Testis (tissue), 2 donors: Measurements from ENCODE around the gene SNX14.
"Not testable (repeated sequence)": the region's sequence is repeated elsewhere in the genome, so short reads cannot be mapped to it uniquely, and the experiment has no call there.

ENCODE experiments used
- POLR2A ChIP-seq: fragments of 450-650 bp; IDR thresholded peaks from one replicate; pipeline ENCODE4 v1.6.1; 2017; ENCODE audit warnings: antibody characterized with exemption, mild to moderate bottlenecking, moderate library complexity
- TF ChIP-seq, protein P1 (sequence below), 3 experiments: fragments of 450-650 bp in 2 of 3; fragments of 200-600 bp in 1 of 3; sonication (generic) in 1 of 3; IDR thresholded peaks; one replicate each; pipeline ENCODE4 v1.5.1; 2016 to 2019; ENCODE audit warnings: antibody characterized with exemption in 3 of 3, mild to moderate bottlenecking in 2 of 3, moderate library complexity in 1 of 3

DNA sequence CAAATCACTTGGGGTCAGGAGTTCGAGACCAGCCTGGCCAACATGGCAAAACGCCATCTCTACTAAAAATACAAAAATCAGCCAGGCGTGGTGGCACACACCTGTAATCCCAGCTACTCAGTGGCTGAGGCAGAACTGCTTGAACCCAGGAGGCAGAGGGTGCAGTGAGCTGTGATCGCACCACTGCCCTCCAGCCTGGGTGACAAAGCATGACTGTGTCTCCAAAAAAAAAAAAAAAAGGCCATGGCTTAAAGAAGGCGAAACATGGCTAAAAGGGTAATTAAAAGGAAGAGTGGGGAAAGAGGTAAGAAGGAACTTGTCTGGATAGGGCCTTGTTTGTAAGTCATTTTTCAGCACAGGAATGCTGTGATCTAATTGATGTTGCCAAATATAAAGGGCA lies 37.5 kb upstream of the SNX14 start:
- TF ChIP-seq, protein P1, sequence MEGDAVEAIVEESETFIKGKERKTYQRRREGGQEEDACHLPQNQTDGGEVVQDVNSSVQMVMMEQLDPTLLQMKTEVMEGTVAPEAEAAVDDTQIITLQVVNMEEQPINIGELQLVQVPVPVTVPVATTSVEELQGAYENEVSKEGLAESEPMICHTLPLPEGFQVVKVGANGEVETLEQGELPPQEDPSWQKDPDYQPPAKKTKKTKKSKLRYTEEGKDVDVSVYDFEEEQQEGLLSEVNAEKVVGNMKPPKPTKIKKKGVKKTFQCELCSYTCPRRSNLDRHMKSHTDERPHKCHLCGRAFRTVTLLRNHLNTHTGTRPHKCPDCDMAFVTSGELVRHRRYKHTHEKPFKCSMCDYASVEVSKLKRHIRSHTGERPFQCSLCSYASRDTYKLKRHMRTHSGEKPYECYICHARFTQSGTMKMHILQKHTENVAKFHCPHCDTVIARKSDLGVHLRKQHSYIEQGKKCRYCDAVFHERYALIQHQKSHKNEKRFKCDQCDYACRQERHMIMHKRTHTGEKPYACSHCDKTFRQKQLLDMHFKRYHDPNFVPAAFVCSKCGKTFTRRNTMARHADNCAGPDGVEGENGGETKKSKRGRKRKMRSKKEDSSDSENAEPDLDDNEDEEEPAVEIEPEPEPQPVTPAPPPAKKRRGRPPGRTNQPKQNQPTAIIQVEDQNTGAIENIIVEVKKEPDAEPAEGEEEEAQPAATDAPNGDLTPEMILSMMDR (IDR thresholded peaks at IDR 0.05), result not testable (repeated sequence)
- not testable (repeated sequence) for TF ChIP-seq POLR2A
